Endothelial cell of umbilical vein (primary cell): Measurements from ENCODE around the gene LITAFD. TPM values are rescaled to one million over a fixed set of nuclear protein-coding genes. Genes with fewer than 3 reads are reported as not detected.
"Not testable (repeated sequence)": the region's sequence is repeated elsewhere in the genome, so short reads cannot be mapped to it uniquely, and the experiment has no call there.

Experiments used
- BruUV-seq: library from RNA; stranded (reverse); fragments of 400-500 nt; replicated peaks from 2 replicates; lab custom pipeline; 2021; lab: Mats Ljungman, UMichigan
- CTCF ChIA-PET: fragments of 300-600, 350-600 bp; sonication (Branson Sonifier 250); formaldehyde crosslinking; loops from one replicate; lab custom pipeline; 2021; ENCODE audit warnings: antibody characterized with exemption, inconsistent platforms; lab: Charles Lee
- POLR2A ChIA-PET: fragments of 300-600, 350-600 bp; sonication (Branson Sonifier 250); formaldehyde crosslinking; loops from one replicate; lab custom pipeline; 2021; ENCODE audit warnings: antibody characterized with exemption, inconsistent platforms; lab: Charles Lee
- DNase-seq: peaks from one replicate; pipeline ENCODE4 v3.0.0-alpha.2; 2011; ENCODE audit warnings: low read depth, low spot score
- FAIRE-seq: peaks from 2 replicates; lab custom pipeline; 2011; peaks lifted over from hg19 to GRCh38; lab: Jason Lieb, UNC
- H2AFZ ChIP-seq: 2 replicates; pipeline ENCODE4 v1.6.0; 2012; ENCODE audit warnings: low read depth, low read length, control low read depth, inconsistent platforms
- H3K27ac ChIP-seq: 2 replicates; pipeline ENCODE4 v1.5.1; 2011; ENCODE audit warnings: low read depth, mild to moderate bottlenecking, control low read depth, low read length, moderate library complexity; ENCODE audit not compliant: insufficient read depth
- H3K27me3 ChIP-seq, 2 experiments: 2 replicates each; pipeline versions ENCODE4 v1.6.0 to v1.6.1; 2011; ENCODE audit warnings: low read length in 2 of 2, mixed read lengths in 1 of 2; ENCODE audit not compliant: control insufficient read depth in 2 of 2, insufficient read depth in 2 of 2
- H3K36me3 ChIP-seq, 2 experiments: 2 replicates in 1 of 2; 3 replicates in 1 of 2; pipeline ENCODE4 v1.5.1; 2011; ENCODE audit warnings: low read length in 2 of 2, mild to moderate bottlenecking in 1 of 2, moderate library complexity in 1 of 2; ENCODE audit not compliant: control insufficient read depth in 2 of 2, insufficient read depth in 2 of 2; ENCODE audit errors: extremely low read depth in 1 of 2
- H3K4me1 ChIP-seq: 3 replicates; pipeline ENCODE4 v1.5.1; 2011; ENCODE audit warnings: mild to moderate bottlenecking, low read length; ENCODE audit not compliant: control insufficient read depth, insufficient read depth; ENCODE audit errors: extremely low read depth
- H3K4me2 ChIP-seq: 2 replicates; pipeline ENCODE4 v1.6.1; 2011; ENCODE audit warnings: low read length, control low read depth, mixed read lengths; ENCODE audit not compliant: insufficient read depth
- H3K4me3 ChIP-seq, 3 experiments: fragments of 200-600 bp in 1 of 3; sonication (generic), shearing (Covaris generic) in 1 of 3; replicated peaks in 1 of 3; 2 replicates each; pipeline ENCODE4 v1.5.1; 2011 to 2016; ENCODE audit warnings: control low read depth in 3 of 3, low read length in 3 of 3, mild to moderate bottlenecking in 2 of 3, inconsistent platforms in 1 of 3, low read depth in 1 of 3, moderate library complexity in 1 of 3; ENCODE audit not compliant: insufficient read depth in 1 of 3
- H3K79me2 ChIP-seq: 2 replicates; pipeline ENCODE4 v1.6.0; 2012; ENCODE audit warnings: low read length, inconsistent platforms; ENCODE audit not compliant: control insufficient read depth, insufficient read depth
- H3K9ac ChIP-seq: replicated peaks from 2 replicates; pipeline ENCODE3; 2011; ENCODE audit warnings: low read length, control low read depth; ENCODE audit not compliant: insufficient read depth; ENCODE audit errors: extremely low read depth
- H3K9me1 ChIP-seq: replicated peaks from 3 replicates; pipeline ENCODE4 v1.6.0; 2011; ENCODE audit warnings: mild to moderate bottlenecking, low read length; ENCODE audit not compliant: control insufficient read depth, insufficient read depth; ENCODE audit errors: extremely low read depth
- H3K9me3 ChIP-seq: replicated peaks from 2 replicates; pipeline ENCODE4 v1.5.1; 2012; ENCODE audit warnings: low read length, inconsistent platforms; ENCODE audit not compliant: control insufficient read depth, insufficient read depth
- H4K20me1 ChIP-seq: replicated peaks from 2 replicates; pipeline ENCODE3; 2011; ENCODE audit warnings: mild to moderate bottlenecking, low read length; ENCODE audit not compliant: control insufficient read depth, insufficient read depth; ENCODE audit errors: extremely low read depth
- EZH2 ChIP-seq: IDR thresholded peaks from 2 replicates; pipeline ENCODE4 v1.6.1; 2012; ENCODE audit warnings: borderline replicate concordance, low read depth, mild to moderate bottlenecking, moderate library complexity, low read length, inconsistent platforms; ENCODE audit not compliant: severe bottlenecking
- GATA2 ChIP-seq: IDR thresholded peaks from 2 replicates; pipeline ENCODE4 v1.7.0; 2011; ENCODE audit warnings: low read depth, mild to moderate bottlenecking, moderate library complexity, mixed read lengths, low read length; ENCODE audit not compliant: insufficient read length, insufficient read depth
- JUN ChIP-seq: IDR thresholded peaks from 2 replicates; pipeline ENCODE4 v1.6.1; 2011; ENCODE audit warnings: borderline replicate concordance, low read depth; ENCODE audit not compliant: insufficient read length, insufficient read depth
- MYC ChIP-seq: IDR thresholded peaks from one replicate; pipeline ENCODE4 v1.6.1; 2011; ENCODE audit warnings: mild to moderate bottlenecking, low read depth, low read length
- POLR2A ChIP-seq: IDR thresholded peaks from 2 replicates; pipeline ENCODE4 v1.6.1; 2012; ENCODE audit warnings: low read depth, mild to moderate bottlenecking, control low read depth, low read length
- POLR2AphosphoS5 ChIP-seq: IDR thresholded peaks from 2 replicates; pipeline ENCODE4 v1.6.1; 2012; ENCODE audit warnings: low read depth, mild to moderate bottlenecking, control low read depth, low read length, moderate library complexity; ENCODE audit not compliant: insufficient read depth
- dilution Hi-C: fragments of 300-500 bp; cut with MboI; formaldehyde crosslinking; loops from one replicate; pipeline ENCODE4 v1.15.0; 2019; ENCODE audit warnings: low sequenced_read_pairs; ENCODE audit not compliant: extremely low pct_ligation_motif_present
- intact Hi-C: fragments of 100-400 bp; cut with micrococcal nuclease; formaldehyde crosslinking; loops from one replicate; pipeline ENCODE4 v1.10.0; 2022
- polyA plus RNA-seq, 4 experiments: library from polyadenylated mRNA; depleted of rRNA in 3 of 4; stranded (reverse) in 3 of 4; unstranded in 1 of 4; fragments of >200 nt; gene quantifications; 2 replicates each; pipeline versions ENCODE4 v1.2.1 to v1.2.3, GENCODE V29; 2011 to 2012; ENCODE audit warnings: missing spikeins in 1 of 4
- total RNA-seq: library from RNA; stranded (reverse); gene quantifications from 2 replicates; pipeline ENCODE4 v1.2.3, GENCODE V29; 2021
- TF ChIP-seq, protein P1 (sequence below): IDR thresholded peaks from 2 replicates; pipeline ENCODE4 v1.6.1; 2011; ENCODE audit not compliant: insufficient read depth, insufficient read length
- TF ChIP-seq, protein P2 (sequence below), 2 donors: IDR thresholded peaks; 1 replicate in 1 of 2; 2 replicates in 1 of 2; pipeline ENCODE4 v1.5.1; 2011; ENCODE audit warnings: low read length in 2 of 2, mild to moderate bottlenecking in 2 of 2, moderate library complexity in 2 of 2, control low read depth in 1 of 2, inconsistent platforms in 1 of 2, low read depth in 1 of 2; ENCODE audit not compliant: insufficient read depth in 1 of 2; ENCODE audit errors: extremely low read depth in 1 of 2

The LITAFD gene
- total and polyA plus RNA-seq, 2 donors (not counting 3 experiments of a cell fraction or from before 2014, with no cell fraction given): not detected

GRCh38 chr16:8832717-8833105 lies 49.4 kb upstream of the LITAFD start:
- CTCF ChIA-PET: interaction anchor here (1.1 kb wide), 1 partner anchor 47 kb away, joined by 3 read pairs; no protein-coding TSS in a partner anchor
- peaks cover 17% of the 10 kb centered on the region for H3K79me2 ChIP-seq
- H3K9me1 ChIP-seq: no peaks in the 10 kb centered on the region
- no peaks in the 10 kb centered on the region for H3K27me3 ChIP-seq
- POLR2A ChIA-PET: no interaction called here
- dilution Hi-C loops: no loop called here
- no peaks in the 10 kb centered on the region for H4K20me1 ChIP-seq
- no peak overlapping the region for H3K4me3 ChIP-seq
- intact Hi-C loops: no loop called here
- no peaks in the 10 kb centered on the region for H3K9me3 ChIP-seq
- no peak overlapping the region for H3K27ac ChIP-seq
- H3K4me2 ChIP-seq: no peak overlapping the region
- no peak overlapping the region for H2AFZ ChIP-seq
- TF ChIP-seq, protein P1, sequence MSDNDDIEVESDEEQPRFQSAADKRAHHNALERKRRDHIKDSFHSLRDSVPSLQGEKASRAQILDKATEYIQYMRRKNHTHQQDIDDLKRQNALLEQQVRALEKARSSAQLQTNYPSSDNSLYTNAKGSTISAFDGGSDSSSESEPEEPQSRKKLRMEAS: no peak
- no peak for TF ChIP-seq POLR2A
- TF ChIP-seq, protein P2, sequence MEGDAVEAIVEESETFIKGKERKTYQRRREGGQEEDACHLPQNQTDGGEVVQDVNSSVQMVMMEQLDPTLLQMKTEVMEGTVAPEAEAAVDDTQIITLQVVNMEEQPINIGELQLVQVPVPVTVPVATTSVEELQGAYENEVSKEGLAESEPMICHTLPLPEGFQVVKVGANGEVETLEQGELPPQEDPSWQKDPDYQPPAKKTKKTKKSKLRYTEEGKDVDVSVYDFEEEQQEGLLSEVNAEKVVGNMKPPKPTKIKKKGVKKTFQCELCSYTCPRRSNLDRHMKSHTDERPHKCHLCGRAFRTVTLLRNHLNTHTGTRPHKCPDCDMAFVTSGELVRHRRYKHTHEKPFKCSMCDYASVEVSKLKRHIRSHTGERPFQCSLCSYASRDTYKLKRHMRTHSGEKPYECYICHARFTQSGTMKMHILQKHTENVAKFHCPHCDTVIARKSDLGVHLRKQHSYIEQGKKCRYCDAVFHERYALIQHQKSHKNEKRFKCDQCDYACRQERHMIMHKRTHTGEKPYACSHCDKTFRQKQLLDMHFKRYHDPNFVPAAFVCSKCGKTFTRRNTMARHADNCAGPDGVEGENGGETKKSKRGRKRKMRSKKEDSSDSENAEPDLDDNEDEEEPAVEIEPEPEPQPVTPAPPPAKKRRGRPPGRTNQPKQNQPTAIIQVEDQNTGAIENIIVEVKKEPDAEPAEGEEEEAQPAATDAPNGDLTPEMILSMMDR (IDR thresholded peaks at IDR 0.05; ENCODE audit: extremely low read depth in 1 of 2, insufficient read depth in 1 of 2, low read depth in 1 of 2, low read length in 2 of 2): no peak
- TF ChIP-seq MYC: no peak
- TF ChIP-seq POLR2AphosphoS5: no peak
- TF ChIP-seq EZH2: no peak
- no peak for TF ChIP-seq JUN
- TF ChIP-seq GATA2: no peak
- no peak overlapping the region for H3K9ac ChIP-seq
- peaks cover 14% of the 10 kb centered on the region for H3K4me1 ChIP-seq
- BruUV-seq: no TSS peak
- H3K36me3 ChIP-seq: peaks cover 5 to 11% of the 10 kb centered on the region in 2 experiments
- FAIRE-seq (no peak), DNase-seq (no peak)

DNA sequence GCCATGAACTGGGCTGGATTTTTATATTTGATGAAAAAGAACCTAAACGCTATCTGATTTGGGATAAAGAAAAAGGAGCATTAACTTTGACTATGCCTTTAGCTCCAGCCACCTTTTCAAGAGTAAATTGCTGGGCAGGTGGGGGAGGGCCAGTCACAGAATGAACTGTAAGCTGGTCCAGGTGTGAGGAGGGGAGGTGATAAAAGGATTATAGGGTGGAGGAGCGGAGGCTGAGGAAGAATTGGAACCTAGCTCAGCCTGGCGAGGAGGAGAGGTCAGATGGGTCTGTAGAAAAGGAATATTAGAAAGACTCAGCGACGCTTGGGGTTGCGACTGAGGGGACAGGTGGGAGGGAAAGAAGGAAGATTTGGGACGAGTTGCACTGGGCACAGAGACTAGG lies 45.4 kb upstream of the LITAFD start:
- H2AFZ ChIP-seq, POLR2A ChIA-PET, H4K20me1 ChIP-seq, H3K36me3 ChIP-seq, intact Hi-C loops, H3K9ac ChIP-seq, H3K4me1 ChIP-seq, H3K9me3 ChIP-seq, DNase-seq, dilution Hi-C loops, H3K27me3 ChIP-seq, BruUV-seq, H3K27ac ChIP-seq, H3K9me1 ChIP-seq, H3K4me3 ChIP-seq, FAIRE-seq, CTCF ChIA-PET, H3K4me2 ChIP-seq: not testable (repeated sequence)
- H3K79me2 ChIP-seq: peaks cover 16% of the 10 kb centered on the region

DNA sequence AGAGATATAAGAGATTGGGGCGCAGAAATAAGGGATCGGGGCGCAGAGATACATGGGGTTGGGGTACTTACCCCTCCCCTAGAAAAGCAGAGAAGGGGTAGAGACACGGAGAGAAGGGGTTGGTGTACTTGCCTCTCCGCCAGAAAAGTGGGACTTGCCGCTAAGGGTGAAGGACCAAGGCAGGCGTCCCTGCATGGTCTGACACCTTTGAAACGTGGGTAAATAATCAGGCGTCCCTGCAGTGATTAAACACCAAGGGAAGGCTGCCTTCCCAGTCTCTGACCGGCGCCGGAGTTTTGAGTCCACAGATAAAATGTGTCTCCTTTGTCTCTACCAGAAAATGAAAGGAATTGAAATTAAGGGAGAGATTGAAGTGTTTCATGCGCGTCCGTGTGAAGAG lies 44.6 kb upstream of the LITAFD start:
- H3K4me1 ChIP-seq, H3K4me3 ChIP-seq, POLR2A ChIA-PET, H3K4me2 ChIP-seq, H3K27ac ChIP-seq, H3K9ac ChIP-seq, H3K36me3 ChIP-seq, DNase-seq, dilution Hi-C loops, H3K27me3 ChIP-seq, H3K9me1 ChIP-seq, BruUV-seq, intact Hi-C loops, FAIRE-seq, H4K20me1 ChIP-seq, CTCF ChIA-PET, H3K9me3 ChIP-seq, H2AFZ ChIP-seq: not testable (repeated sequence)
- peaks cover 16% of the 10 kb centered on the region for H3K79me2 ChIP-seq
